ENCODE measurements around the gene KXD1. TPM values are rescaled to one million over a fixed set of nuclear protein-coding genes. Genes with fewer than 3 reads are reported as not detected.

The KXD1 gene
- total and polyA plus RNA-seq, 2 donors (not counting 1 experiment from before 2014, with no cell fraction given): 90.0 to 166 TPM

GRCh38 chr19:18519962-18520847 is 37.5 kb upstream of the KXD1 start:
- Histone ChIP-seq H3K36me3 (replicated peaks in 1 of 2; ENCODE audit: control extremely low read depth in 1 of 2, control insufficient read depth in 1 of 2, extremely low read depth in 1 of 2, insufficient read depth in 2 of 2, low read length in 1 of 2) (peaks cover 0 to 4% of the 10 kb centered on the region in 2 experiments), H4K20me1 (ENCODE audit: control insufficient read depth, insufficient read depth, low read length, poor library complexity, severe bottlenecking) (peaks cover 50% of the 10 kb centered on the region), H3K4me3 (ENCODE audit: control extremely low read depth in 1 of 5, extremely low read depth in 1 of 5, insufficient read depth in 1 of 5, low read depth in 2 of 5, low read length in 4 of 5) (peak overlapping the region; percentile 78 to 97 (median 89)), H3K4me2 (replicated peaks; ENCODE audit: low read depth, low read length, poor library complexity, severe bottlenecking) (peak overlapping the region; percentile 97), H3K79me2 (ENCODE audit: control insufficient read depth, insufficient read depth, low read length) (peaks cover 65% of the 10 kb centered on the region), H3K4me1 (ENCODE audit: control insufficient read depth in 2 of 2, insufficient read depth in 2 of 2, low read length in 2 of 2) (peaks cover 7 to 27% of the 10 kb centered on the region in 2 donors), H3K9me3 (ENCODE audit: control extremely low read depth in 1 of 3, control insufficient read depth in 2 of 3, insufficient read depth in 1 of 3, low read length in 2 of 3) (no peaks in the 10 kb centered on the region), H3K27ac (ENCODE audit: low read length in 2 of 2) (peak overlapping the region; percentile 95 to 98), H2AFZ (ENCODE audit: insufficient read depth, low read depth, low read length, poor library complexity, severe bottlenecking) (peak overlapping the region; percentile 80), H3K9ac (ENCODE audit: low read length) (peak overlapping the region; percentile 99), H3K27me3 (replicated peaks in 1 of 4; ENCODE audit: control extremely low read depth in 1 of 4, control insufficient read depth in 3 of 4, insufficient read depth in 4 of 4, low read length in 3 of 4) (no peaks in the 10 kb centered on the region)
- peak overlapping the region; percentile 90 for H3K4me3 Mint-ChIP-seq
- DNase-seq (peak; percentile 77), ATAC-seq (ENCODE audit: low read depth) (no peak)
- H3K4me1 Mint-ChIP-seq: peaks cover 28% of the 10 kb centered on the region
- 42% methylated on average over 7 of the region's 22 CpGs for WGBS (ENCODE audit: insufficient coverage)
- H3K27ac Mint-ChIP-seq: peak overlapping the region; percentile 95
- ChIA-PET POLR2A (interaction anchor here (0.7 to 4.2 kb wide), 3 partner anchors 37 to 69 kb away, joined by 3 to 44 read pairs (median 19); partner anchors contain the start of genes KXD1, REX1BD and UBA52), CTCF (interaction anchor here (0.6 to 4.4 kb wide), 32 partner anchors 9 to 396 kb away, joined by 3 to 47 read pairs (median 4); partner anchors contain the start of genes KXD1, REX1BD, UBA52 and UPF1)
- H3K9me3 Mint-ChIP-seq (ENCODE audit: insufficient read depth): no peaks in the 10 kb centered on the region
- intact Hi-C loops (cut with micrococcal nuclease): loop anchor here (5.0 kb wide), 4 partner anchors 327 to 1293 kb away; partner anchors contain the start of genes ARMC6, MPV17L2, OCEL1 and SUGP2
- H3K27me3 Mint-ChIP-seq: no peaks in the 10 kb centered on the region
- TF ChIP-seq CTCF (IDR thresholded peaks at IDR 0.05): peak; percentile 85
- TF ChIP-seq EZH2 (IDR thresholded peaks at IDR 0.05; ENCODE audit: borderline replicate concordance, insufficient read depth, low read depth, low read length, poor library complexity, severe bottlenecking): no peak

Data from B cell (primary cell).